MM.1S (cell line): ENCODE data around the gene AHRR.

ENCODE experiments used
- CTCF ChIP-seq: fragments of 300-600 bp; sonication (generic); IDR thresholded peaks from 2 replicates; pipeline ENCODE4 v1.5.1; 2016; ENCODE audit warnings: antibody characterized with exemption, low read length, mixed read lengths
- EZH2phosphoT487 ChIP-seq: fragments of 300-600 bp; sonication (generic); IDR thresholded peaks from 2 replicates; pipeline ENCODE4 v1.6.1; 2018; ENCODE audit warnings: antibody characterized with exemption, low read length

- TF ChIP-seq CTCF (no peak), EZH2phosphoT487 (no peak)
These were observed 15.3 kb upstream of the AHRR start for GRCh38 chr5:306011-306805.
